Transverse colon (tissue), 3 donors: ENCODE results near the gene PPP2R5B.

Experiments used
- CTCF ChIP-seq, 5 experiments: fragments of 200-600 bp in 3 of 5; fragments of 450-650 bp in 2 of 5; sonication (generic) in 3 of 5; IDR thresholded peaks; 1 replicate in 2 of 5; 2 replicates in 3 of 5; pipeline ENCODE4 v1.5.1; 2016 to 2017; ENCODE audit warnings: antibody characterized with exemption in 5 of 5, inconsistent platforms in 3 of 5, mild to moderate bottlenecking in 2 of 5, moderate library complexity in 1 of 5
- EP300 ChIP-seq: sonication (generic); formaldehyde crosslinking; IDR thresholded peaks from one replicate; pipeline ENCODE4 v1.6.1; 2017; ENCODE audit warnings: antibody characterized with exemption, low read depth

GRCh38 chr11:64930340-64930739 is 5.9 kb downstream of the PPP2R5B start:
- TF ChIP-seq CTCF (IDR thresholded peaks at IDR 0.05): no peak
- TF ChIP-seq EP300: no peak
